GM12873 (cell line): ENCODE results near the gene FKBP8.

ENCODE experiments used
- CTCF ChIP-seq: IDR thresholded peaks from 2 replicates; pipeline ENCODE4 v1.5.1; 2012; ENCODE audit warnings: low read depth, mild to moderate bottlenecking, moderate library complexity, low read length, control low read depth; ENCODE audit not compliant: insufficient read depth; ENCODE audit errors: missing control alignments

FKBP8 gene

GRCh38 chr19:18517606-18518005 is 25.8 kb downstream of the FKBP8 start:
- no peak for TF ChIP-seq CTCF

- TF ChIP-seq CTCF: no peak
Observed at GRCh38 chr19:18515959-18516358, 27.4 kb downstream of the FKBP8 start.

- TF ChIP-seq CTCF: no peak
Observed at GRCh38 chr19:18514800-18515682, 28.3 kb downstream of the FKBP8 start.

GRCh38 chr19:18513868-18514267 is 29.5 kb downstream of the FKBP8 start:
- TF ChIP-seq CTCF: no peak

- no peak for TF ChIP-seq CTCF
Observed at GRCh38 chr19:18510216-18510615, 33.2 kb downstream of the FKBP8 start.

GRCh38 chr19:18508585-18508984 is 34.8 kb downstream of the FKBP8 start:
- no peak for TF ChIP-seq CTCF

GRCh38 chr19:18507727-18508440 is 35.5 kb downstream of the FKBP8 start:
- TF ChIP-seq CTCF: no peak
